NK-92 (cell line): ENCODE measurements around the gene SPAG6.

Experiments used
- DNase-seq: peaks from one replicate; lab custom pipeline; 2025; ENCODE audit not compliant: unreplicated experiment; lab: John Stamatoyannopoulos, UW

SPAG6 gene

DNA sequence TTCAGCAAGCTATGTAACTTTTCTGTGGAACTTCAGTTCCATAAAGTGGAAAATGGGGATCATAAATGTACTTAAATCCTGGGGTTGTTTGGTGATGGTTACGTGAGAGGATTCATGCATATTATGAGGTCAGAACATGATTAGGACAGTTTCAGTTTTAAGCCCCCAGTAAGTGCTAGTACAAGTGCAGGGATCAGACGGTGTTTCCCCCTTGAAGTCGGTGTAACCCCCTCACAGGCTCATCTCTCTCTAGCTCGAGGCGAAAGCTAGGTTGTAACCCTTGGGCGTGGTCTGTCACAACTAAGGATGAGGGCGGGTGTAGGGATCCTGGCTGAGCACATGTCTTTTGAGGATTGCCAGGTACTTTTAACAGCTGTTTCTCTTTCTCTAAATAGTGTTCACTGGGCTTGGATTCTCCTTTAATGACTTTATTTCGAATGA lies 84.7 kb downstream of the SPAG6 start:
- no peak for DNase-seq

DNA sequence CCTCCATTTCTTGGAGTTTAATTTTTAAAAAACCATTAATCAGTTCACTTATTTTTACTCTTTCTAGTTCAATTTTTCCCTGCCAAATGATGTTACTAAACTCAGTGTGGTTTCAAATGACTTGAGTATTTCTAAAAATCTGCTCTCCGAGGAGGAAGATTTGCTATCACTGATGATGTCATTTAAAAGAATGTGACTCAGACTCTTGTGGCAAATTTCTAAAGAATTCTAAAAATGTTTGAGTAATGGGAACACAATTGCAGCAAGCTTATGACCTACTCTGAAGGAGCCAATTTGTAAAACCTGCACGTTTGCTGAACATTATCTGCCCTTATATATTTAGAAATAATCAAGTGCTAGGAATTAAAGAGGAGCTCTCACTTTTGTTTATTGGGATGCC lies 88.6 kb downstream of the SPAG6 start:
- no peak for DNase-seq

DNA sequence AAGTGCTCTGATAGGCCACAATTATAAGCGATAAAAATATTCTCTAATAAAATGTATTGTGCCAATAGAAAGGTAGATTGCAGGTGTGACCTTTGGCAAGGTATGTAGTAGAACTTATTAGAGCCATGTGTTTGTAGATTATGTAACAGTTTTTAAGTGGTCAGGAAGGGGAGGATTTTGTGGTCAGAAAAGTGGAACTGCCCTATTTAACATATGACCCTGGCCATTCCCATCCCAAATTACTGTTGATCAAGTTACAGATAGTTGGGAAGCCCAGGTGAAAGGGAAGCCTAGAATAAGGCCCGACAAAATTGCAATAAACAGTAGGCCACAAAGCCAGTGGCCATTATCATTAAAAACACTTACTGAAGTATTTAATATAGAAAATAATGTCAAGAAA lies 89.2 kb downstream of the SPAG6 start:
- DNase-seq: no peak

DNA sequence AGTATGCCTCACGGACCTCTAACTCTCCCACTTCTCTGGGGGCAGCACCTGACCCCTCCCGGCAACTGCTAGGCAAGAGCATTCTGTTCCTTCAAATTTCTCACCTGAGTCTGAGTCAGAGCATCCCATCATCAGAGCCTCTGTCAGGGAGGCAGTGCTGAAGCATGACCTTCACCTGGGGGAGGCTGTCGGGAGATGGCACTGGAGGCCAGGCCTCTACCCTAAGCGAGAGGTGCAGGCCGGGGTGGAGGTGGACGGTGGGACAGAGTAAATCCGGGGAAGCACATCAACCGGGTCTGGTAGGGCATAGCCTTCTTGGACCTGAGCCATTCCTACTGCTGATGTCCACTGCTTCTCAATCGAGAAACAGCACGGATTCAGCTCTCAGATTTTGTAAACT lies 90.4 kb downstream of the SPAG6 start:
- DNase-seq: no peak

DNA sequence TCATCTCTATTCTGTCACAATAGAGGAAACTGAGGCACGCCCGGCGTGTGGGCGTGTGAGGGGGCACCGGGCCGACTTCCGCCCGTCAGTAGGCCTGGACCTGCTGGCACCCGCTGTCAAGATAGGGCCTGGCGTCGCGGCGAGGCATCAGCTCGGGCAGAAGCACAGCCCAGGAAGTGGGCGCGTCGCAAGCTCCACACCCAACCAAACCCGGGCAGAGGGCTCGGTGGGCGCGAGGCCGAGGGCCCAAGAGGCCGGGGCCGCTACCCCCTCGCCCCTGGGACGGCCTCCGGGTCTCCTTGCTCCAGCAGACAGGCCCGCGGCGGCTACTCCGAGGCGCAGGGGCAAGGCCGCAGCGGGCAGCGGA lies 91.2 kb downstream of the SPAG6 start:
- DNase-seq: no peak

DNA sequence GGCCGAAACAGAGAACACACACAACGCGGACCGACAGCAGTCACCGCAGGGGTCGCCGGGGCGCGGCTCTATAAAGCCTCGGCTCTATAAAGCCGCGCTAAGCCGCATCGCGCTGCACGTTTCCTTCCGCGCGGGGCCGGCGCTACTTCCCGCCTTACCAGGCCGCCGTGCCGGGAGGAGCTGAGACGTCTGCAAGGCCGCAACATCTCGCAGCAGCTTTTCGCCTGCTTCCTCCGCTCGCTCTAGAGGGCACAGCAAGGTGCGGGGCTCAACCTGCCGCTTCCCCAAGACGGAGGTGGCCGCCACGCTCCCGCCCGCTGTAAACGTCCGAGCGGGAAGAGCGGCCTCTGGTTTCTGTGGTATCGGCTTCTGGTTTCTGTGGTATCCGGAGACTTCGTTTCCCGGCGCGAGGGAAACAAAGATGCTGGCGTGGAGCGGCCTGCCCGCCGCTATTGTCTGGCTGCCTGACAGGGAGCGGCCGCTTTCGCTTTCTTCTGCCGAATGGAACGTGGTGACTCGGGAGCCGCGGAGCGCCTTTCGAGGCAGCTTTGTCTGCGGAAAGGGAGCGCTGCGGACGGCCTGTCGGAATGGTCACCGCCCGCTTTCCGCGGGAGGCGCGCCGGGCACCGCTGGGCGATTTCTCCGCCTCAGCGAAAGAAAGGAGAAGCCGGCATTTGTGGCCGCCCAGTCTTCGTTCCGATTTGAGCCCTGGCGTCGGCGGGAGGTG lies 91.8 kb downstream of the SPAG6 start:
- no peak for DNase-seq

DNA sequence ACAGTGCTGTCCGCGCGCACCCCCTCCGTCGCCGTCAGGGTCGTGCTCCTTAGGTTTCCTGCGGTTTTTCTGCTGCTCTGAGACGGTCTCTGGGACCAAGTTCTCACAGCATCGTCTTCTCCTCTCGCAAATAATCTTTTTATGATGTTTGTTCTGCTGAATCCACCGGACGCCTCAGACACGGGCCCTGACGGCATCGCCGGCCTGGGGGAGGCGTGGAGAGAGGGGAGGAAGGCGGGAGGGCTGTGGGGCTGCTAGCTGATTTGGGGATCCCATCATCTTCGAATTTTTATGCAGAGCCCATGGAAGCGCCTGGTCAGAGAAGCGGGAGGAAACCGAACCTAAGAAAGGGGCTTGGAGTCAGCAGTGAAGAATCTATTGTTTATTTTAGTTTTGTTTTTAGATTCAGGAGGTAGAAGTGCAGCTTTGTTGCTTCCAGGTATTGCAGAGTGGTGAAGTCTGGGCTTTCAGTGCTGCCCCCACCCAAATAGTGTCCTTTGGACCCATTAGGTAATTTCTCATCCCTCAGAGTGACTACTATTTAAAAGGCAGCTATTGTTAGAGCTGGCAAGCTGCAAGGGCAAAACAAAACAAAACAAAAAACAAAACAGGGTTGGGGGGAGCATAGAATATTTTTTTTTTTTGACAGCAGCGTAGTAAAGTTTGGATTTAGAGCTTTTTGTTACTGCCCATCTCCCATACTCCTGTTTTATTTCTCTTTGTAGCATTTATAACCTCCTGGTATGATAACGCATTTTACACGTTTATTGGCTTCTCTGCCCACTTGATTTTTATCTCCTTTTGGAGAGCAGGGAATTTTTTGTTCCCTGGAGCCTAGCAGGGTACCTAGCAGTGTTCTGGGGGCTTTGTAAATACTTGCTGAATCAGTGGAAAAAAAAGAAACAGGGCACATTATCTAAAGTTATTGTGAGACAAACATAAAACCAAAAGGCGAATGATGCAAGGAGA lies 92.6 kb downstream of the SPAG6 start:
- DNase-seq: no peak

DNA sequence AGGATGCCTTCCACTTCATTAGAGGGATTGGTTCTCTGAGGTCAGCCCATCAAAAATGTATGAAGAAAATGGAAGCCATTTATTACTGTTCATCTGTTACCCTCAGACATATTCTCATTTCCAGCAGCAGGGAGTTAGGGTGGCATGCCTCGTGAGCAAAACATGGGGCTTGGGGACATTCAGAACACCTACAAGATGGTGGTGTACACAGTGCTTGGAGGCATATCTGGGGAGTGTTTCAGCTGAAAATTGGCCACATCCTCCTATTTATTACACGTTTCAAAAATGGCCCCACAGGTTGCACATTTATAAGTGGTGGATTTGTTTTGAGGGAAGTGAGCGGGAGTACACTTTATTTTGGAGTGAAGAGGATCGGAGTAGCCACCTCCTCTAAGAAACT lies 93.4 kb downstream of the SPAG6 start:
- no peak for DNase-seq

DNA sequence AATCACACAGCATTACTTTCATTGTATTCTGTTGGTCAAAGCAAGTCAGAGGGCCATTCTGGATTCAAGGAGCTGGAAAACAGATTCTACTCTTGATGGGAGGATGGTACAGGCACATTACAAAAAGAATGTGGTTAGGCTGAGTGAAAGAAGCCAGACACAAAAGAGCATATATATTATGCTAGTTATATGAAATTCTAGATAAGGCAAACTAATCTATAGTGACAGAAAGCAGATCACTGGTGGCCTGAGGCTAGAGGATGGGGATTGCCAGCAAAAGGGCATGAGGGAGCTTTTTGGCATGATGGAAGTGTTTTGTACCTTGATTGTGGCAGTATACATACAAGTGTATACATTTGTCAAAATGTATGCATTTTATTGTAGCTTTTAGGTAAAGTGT lies 96.8 kb downstream of the SPAG6 start:
- no peak for DNase-seq

DNA sequence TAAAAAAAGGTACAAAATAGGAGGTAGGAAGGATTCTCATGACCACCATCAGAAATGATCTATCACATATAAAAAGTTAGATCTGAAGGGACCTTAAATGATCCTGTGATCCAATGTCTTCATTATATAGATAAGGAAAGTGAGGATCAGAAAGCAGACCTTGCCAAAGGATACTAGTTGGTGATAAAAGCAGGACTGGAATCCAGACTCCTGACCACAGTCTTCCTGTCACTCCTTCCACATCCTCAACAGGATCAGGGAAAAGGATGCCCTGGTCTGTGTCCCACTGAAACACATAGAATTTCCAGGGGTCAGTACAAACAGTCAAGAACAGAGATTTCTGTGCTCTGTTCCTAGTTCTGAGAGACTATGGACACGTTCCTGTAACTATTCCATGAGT lies 97.2 kb downstream of the SPAG6 start:
- no peak for DNase-seq

DNA sequence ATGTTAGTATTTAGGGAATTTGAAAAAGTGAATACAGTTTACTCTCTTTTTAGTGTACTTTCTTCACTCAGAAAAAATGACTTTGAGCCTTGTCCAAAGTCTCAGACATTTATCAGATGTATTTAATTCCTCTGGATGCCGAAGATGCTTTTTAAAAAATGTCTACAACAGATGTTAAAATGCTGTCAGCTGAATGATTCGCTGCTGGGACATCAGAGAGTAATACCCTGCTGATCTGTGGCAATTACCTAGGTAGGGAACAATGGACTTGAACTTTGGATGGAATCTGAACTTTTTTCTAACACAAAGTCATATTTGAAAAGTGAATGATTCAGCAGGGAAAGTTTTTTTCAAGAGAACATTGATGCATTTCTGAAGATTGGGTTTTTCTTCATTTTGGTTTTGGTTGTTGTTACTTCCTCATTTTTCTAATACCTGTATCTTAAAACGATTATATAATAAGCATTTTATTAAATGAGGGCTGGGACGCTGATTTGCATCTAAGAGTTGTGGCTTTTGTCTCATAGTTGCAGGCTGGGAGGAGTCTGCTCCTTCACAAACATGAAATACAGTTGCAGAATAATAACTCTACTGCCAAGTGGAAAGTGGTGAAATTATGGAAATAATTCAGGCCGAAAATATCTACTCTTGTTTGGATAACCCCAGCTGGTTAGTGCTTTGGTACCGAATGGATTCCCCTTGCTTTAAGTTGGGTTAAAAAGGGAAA lies 98.0 kb downstream of the SPAG6 start:
- DNase-seq: no peak

DNA sequence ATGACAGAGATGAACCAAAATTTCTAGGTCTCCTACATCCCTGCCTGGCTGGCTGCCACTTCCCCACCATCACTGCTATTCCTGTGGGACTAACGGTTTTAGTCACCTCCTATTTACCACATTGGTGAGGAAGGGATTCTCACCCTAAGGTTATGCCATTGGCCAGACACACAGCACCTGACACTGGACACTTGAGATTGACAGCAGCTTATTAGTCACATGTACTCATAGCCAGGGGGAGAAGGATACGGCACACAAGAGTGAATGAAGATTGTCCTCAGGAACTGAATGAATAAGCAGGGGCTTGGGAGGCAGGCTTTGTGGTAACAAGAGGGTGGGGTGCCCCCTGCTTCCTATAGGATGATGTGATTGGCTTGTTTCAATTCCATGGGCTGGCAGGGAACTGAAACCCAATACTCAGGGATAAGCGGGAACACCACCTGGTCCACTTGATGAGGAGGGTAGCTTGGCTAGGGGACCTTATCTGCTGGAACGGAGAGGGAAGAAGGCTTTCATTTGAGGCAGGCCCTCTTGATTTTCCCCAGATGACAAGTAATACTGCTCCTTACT lies 99.0 kb downstream of the SPAG6 start:
- no peak for DNase-seq

DNA sequence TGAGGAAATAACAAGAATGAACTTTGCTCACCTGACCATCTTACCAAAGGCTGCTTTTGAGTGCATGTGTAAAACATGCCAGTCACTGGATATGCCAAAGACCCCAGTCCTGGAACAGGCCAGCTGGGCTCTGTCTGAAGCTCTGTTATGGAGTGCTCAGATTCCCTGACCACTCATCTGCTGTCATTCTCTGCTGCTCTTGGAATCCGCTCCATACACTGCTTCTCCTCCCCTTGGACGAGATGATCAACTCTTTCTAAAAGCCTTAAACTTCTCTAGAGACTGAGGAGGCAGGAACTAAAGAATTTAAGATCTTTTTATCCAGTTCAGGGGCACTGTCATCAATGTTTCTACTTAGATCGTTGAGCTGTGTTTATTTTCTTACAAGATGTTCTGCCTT lies 100.2 kb downstream of the SPAG6 start:
- DNase-seq: no peak

DNA sequence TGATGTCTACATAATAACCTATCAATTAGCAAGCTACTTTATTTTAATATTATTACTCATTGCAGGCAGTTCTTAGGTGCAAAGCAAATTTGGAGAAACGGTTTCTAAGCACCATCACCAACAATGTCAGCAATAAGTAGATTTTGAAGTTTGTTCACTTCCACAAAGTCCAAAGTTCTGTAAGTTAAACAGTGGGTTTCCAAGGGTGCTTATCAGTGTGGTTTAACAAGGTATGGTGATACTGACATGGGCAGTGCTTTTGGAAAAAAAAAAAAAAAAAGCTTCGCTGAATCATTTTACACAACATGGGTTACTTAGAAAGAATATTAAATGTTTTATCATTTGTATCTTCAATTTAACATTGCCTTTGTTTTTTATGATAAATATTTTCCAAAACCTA lies 101.8 kb downstream of the SPAG6 start:
- DNase-seq: no peak

DNA sequence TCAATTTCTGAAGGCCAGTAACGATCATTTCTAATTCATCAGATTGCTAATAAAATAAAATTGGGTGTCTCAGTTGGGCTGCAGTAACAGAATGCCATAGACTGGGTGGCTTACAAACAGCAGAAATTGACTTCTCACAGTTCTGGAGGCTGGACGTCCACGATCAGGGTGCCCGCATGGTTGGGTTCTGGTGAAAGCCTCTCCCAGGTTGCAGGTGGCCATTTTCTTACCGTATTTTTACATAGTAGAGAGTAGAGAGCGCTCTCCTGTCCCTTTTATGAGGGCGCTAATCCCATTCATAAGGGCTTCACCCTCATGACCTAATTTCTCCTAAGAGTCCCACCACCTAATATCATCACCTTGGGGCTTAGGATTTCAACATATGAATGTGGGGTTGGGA lies 106.0 kb downstream of the SPAG6 start:
- DNase-seq: no peak

DNA sequence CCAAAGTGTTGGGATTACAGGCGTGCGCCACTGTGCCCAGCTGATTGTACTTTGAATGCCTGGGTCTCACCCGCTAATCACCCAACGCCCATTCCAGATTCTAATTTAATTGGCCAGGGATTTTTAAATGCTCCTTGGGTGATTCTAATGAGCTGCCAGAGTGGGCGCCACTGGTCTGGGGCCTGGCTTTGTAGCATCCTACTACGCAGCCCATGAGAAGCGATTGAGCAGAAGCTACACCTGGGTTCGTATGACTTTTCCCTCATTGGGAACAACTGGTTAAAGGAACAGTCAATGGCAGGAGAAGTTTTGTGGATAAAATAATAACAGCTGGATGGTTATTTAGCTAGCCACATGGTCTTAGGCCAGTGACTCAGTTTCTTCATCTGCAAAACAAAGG lies 108.0 kb downstream of the SPAG6 start:
- no peak for DNase-seq

DNA sequence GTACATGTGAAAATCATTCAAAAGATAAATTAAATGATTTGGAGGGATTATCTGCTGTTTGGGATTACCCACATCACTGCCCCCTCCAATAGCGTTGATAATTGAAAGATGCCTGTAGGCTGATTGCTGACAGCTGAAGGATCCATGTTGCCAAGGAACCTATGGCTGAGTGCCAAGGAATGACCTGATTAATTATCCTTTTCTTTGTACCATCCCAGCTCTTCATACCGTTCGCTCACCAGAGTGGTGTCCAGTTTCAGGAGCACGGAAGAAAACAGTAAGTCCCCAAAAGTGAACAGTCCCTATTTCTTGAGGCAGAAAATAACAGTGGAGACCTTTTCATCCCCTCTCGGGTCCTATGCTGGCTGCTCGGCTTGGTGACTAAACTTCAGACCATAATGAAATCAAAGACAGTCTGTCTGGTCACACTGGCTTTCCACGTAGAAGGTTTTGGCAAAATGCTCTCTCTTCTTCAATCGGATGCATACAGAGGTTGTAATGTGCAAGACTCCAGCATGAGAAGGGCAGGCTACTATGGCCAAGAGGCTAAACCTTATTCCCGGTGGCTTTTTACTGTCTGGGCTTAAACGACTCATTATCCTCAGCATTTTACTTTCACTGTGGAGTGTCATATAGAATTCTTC lies 108.8 kb downstream of the SPAG6 start:
- no peak for DNase-seq

DNA sequence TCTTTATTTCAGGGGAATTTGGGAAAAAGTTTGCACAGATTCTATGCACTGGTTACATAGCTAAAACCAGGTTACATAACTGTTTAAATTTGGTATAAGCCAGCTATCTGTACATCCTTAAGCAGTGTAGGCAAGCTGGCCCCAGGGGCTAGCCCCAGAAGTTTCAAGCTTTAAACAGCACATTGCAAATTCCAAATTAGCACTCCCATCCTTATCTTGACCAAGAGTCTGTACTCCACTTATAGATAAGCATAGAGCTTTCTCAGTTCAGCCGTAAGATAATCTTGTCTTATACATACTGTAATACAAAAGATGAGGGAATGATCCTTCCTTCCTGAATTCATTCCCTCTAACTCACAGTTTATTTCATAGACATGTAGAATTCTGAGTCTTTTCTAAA lies 109.3 kb downstream of the SPAG6 start:
- no peak for DNase-seq

DNA sequence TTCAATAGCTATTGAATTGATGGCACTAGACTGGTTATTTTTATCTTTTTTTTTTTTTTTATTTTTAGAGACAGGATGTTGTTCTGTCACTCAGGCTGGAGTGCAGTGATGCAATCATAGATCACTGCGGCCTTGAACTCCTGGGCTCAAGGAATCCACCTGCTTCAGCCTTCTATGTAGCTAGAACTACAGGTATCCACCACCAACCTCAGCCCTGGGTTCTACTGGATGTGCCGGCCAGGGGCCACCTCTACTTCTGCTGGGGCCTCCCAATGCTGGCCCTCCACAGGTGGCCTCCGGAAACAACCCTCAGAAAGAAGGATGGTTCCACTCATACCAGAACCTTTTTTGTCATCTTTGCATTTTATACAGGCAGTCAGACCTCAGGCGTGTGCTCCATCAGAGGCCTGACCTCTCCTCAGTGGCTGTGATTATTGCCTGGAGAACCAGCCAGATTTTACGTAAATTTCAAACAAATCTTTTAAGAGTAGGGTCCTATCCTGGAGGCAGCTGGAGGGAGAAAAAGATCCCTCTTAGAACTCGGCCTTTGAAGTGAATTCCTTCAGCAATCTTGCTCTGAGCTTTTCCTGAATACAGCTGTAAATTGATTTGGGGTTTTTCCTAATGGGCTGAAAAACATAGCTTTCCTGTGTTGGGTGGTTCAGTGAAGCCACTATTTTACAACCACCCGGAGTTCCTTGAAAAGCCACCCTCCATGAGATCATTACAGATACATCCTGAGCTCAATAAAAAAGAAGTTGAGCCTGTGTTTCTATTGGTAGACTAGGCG lies 110.0 kb downstream of the SPAG6 start:
- no peak for DNase-seq

DNA sequence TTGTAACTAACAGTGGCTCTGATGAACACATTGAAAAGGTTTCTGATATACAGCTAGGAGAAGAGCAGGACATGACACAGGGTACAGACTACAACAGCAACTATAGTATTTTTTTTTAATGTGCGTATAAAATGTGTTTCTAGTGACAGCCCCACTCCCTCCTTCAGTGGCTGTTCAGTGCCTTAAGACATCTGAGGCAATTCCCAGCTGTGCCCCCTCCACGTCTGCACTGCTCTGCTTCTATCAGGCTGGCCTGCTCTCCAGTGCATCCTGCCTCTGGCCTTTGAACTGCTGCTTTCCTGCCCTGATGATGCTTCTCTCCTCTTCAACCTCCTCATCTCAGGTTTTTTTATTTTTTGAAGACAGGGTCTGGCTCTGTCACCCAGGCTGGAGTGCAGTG lies 111.2 kb downstream of the SPAG6 start:
- DNase-seq: no peak
